Prostate gland (tissue), 2 donors: ENCODE data around the gene GATA6.

Experiments
- CTCF ChIP-seq, 4 experiments: fragments of 200-600 bp in 2 of 4; fragments of 450-650 bp in 2 of 4; sonication (generic) in 2 of 4; IDR thresholded peaks; 1 replicate in 3 of 4; 2 replicates in 1 of 4; pipeline ENCODE4 v1.5.1; 2016 to 2019; ENCODE audit warnings: antibody characterized with exemption in 4 of 4, mild to moderate bottlenecking in 2 of 4, moderate library complexity in 2 of 4
- POLR2A ChIP-seq: fragments of 450-650 bp; IDR thresholded peaks from one replicate; pipeline ENCODE4 v1.6.1; 2016; ENCODE audit warnings: antibody characterized with exemption, mild to moderate bottlenecking
- POLR2AphosphoS5 ChIP-seq: sonication (generic); formaldehyde crosslinking; IDR thresholded peaks from one replicate; pipeline ENCODE4 v1.6.1; 2017; ENCODE audit warnings: antibody characterized with exemption

- TF ChIP-seq CTCF (IDR thresholded peaks at IDR 0.05) = no peak
- no peak for TF ChIP-seq POLR2A
- TF ChIP-seq POLR2AphosphoS5 = no peak
These were observed 80.6 kb downstream of the GATA6 start for GRCh38 chr18:22250026-22250425.
